PFSK-1 (cell line): ENCODE results near the gene INTS6.

Experiments
- FOXP2 ChIP-seq: optimal IDR thresholded peaks from 2 replicates; pipeline ENCODE3; 2011; ENCODE audit warnings: borderline replicate concordance, control low read depth, inconsistent platforms; ENCODE audit not compliant: insufficient read depth; ENCODE audit errors: extremely low read length, extremely low read depth
- POLR2AphosphoS5 ChIP-seq: IDR thresholded peaks from 2 replicates; pipeline ENCODE4 v1.6.1; 2012; ENCODE audit warnings: low read depth, mild to moderate bottlenecking, control low read depth, low read length, moderate library complexity
- REST ChIP-seq, 2 experiments: IDR thresholded peaks; 2 replicates each; pipeline versions ENCODE4 v1.6.1 to v1.8.0; 2011 to 2012; ENCODE audit warnings: low read depth in 2 of 2, low read length in 2 of 2, control low read depth in 1 of 2, inconsistent platforms in 1 of 2, mild to moderate bottlenecking in 1 of 2, moderate library complexity in 1 of 2; ENCODE audit not compliant: insufficient read depth in 1 of 2
- SIN3A ChIP-seq: IDR thresholded peaks from 2 replicates; pipeline ENCODE4 v1.6.1; 2012; ENCODE audit warnings: mild to moderate bottlenecking, low read length, moderate library complexity, borderline replicate concordance; ENCODE audit not compliant: insufficient read depth
- TAF1 ChIP-seq: IDR thresholded peaks from 2 replicates; pipeline ENCODE4 v1.6.1; 2012; ENCODE audit warnings: low read length, control low read depth, borderline replicate concordance; ENCODE audit not compliant: insufficient read depth

The INTS6 gene

GRCh38 chr13:51348069-51348967 is 104.5 kb downstream of the INTS6 start:
- TF ChIP-seq REST (IDR thresholded peaks at IDR 0.05; ENCODE audit: insufficient read depth in 1 of 2, low read depth in 2 of 2, low read length in 2 of 2) = no peak
- no peak for TF ChIP-seq TAF1
- no peak for TF ChIP-seq POLR2AphosphoS5
- no peak for TF ChIP-seq FOXP2
- no peak for TF ChIP-seq SIN3A

- TF ChIP-seq TAF1 = no peak
- TF ChIP-seq REST (IDR thresholded peaks at IDR 0.05; ENCODE audit: insufficient read depth in 1 of 2, low read depth in 2 of 2, low read length in 2 of 2) = no peak
- TF ChIP-seq POLR2AphosphoS5 = no peak
- no peak for TF ChIP-seq SIN3A
Observed at GRCh38 chr13:51347099-51347498, 105.7 kb downstream of the INTS6 start.

- TF ChIP-seq REST (IDR thresholded peaks at IDR 0.05; ENCODE audit: insufficient read depth in 1 of 2, low read depth in 2 of 2, low read length in 2 of 2) (no peak), TAF1 (no peak), POLR2AphosphoS5 (no peak), FOXP2 (no peak), SIN3A (no peak)
Observed at GRCh38 chr13:51346397-51346796, 106.4 kb downstream of the INTS6 start.

- TF ChIP-seq TAF1 = no peak
Observed at GRCh38 chr13:51343475-51343874, 109.4 kb downstream of the INTS6 start.

GRCh38 chr13:51342706-51343105 is 110.1 kb downstream of the INTS6 start:
- TF ChIP-seq REST (IDR thresholded peaks at IDR 0.05; ENCODE audit: insufficient read depth in 1 of 2, low read depth in 2 of 2, low read length in 2 of 2) (no peak), SIN3A (no peak), POLR2AphosphoS5 (no peak), FOXP2 (no peak), TAF1 (no peak)
